GM12872 (cell line): ENCODE measurements around the gene ACAA1.

Experiments used
- TF ChIP-seq, protein P1 (sequence below): IDR thresholded peaks from 3 replicates; pipeline ENCODE4 v1.5.1; 2011; ENCODE audit warnings: low read depth, mild to moderate bottlenecking, low read length, moderate library complexity; ENCODE audit not compliant: insufficient read depth

Gene ACAA1

DNA sequence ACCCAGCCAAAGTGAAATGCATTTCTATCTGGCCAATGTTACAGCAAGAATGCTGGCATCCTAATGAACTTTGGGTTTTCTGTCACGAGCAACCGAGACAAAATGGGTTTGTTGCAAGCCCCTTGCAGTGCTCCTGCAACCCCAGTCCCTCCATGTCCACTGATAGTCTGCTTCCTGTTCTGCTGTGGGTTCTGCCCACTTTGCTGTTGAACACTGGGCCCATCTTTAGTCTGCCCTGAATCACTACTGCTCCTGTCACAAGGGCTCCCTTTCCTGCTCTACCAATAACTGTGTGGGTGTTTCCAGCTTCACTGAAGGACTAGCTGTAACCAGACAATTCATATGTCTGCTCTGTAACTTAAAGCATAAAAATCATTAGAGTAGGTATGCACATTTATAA, 15.7 kb upstream of the ACAA1 start:
- TF ChIP-seq, protein P1, sequence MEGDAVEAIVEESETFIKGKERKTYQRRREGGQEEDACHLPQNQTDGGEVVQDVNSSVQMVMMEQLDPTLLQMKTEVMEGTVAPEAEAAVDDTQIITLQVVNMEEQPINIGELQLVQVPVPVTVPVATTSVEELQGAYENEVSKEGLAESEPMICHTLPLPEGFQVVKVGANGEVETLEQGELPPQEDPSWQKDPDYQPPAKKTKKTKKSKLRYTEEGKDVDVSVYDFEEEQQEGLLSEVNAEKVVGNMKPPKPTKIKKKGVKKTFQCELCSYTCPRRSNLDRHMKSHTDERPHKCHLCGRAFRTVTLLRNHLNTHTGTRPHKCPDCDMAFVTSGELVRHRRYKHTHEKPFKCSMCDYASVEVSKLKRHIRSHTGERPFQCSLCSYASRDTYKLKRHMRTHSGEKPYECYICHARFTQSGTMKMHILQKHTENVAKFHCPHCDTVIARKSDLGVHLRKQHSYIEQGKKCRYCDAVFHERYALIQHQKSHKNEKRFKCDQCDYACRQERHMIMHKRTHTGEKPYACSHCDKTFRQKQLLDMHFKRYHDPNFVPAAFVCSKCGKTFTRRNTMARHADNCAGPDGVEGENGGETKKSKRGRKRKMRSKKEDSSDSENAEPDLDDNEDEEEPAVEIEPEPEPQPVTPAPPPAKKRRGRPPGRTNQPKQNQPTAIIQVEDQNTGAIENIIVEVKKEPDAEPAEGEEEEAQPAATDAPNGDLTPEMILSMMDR = no peak

- TF ChIP-seq, protein P1 = no peak
Observed at GRCh38 chr3:38151667-38152265, 14.8 kb upstream of the ACAA1 start.

DNA sequence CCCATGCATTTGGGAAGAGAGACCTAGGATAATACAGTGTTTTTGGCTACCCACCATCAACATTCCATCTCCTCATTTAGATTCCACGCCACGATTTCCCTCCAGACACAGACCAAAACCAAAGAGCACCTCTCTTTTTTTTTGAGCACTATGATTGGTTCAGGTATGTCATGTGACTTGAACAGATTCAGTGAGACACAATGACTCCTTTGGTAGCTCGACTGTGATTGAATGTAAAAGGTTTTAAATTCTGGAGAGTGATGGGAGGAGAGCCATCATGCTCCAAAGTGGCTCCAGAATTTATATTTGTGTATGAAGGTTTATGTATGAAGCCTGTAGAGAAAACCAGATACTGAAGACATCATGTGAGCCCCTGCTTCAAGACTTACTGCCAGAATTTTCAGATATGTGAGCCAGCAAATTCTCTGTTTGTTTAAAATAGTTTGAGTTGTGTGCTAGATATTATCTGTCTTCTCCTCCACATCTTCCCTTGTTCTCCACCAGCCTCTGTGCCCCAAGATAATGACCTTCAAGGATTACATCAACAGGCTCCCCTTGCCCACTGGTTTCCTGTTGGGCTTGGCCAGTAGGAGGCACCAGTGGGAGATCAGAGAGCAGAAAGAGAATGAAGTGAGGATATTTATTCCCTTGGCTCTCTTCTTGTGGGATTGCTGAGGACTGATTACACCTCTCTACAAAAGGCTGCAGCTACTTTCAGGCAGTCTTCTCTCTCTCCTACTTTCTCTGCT, 14.0 kb upstream of the ACAA1 start:
- TF ChIP-seq, protein P1 = peak; percentile 31; the same call in 1 of the 3 replicates

GRCh38 chr3:38149708-38150107, 12.8 kb upstream of the ACAA1 start:
- TF ChIP-seq, protein P1 = no peak

GRCh38 chr3:38148311-38148882, 11.5 kb upstream of the ACAA1 start:
- TF ChIP-seq, protein P1 = no peak

GRCh38 chr3:38147421-38147820, 10.5 kb upstream of the ACAA1 start:
- TF ChIP-seq, protein P1 = no peak

DNA sequence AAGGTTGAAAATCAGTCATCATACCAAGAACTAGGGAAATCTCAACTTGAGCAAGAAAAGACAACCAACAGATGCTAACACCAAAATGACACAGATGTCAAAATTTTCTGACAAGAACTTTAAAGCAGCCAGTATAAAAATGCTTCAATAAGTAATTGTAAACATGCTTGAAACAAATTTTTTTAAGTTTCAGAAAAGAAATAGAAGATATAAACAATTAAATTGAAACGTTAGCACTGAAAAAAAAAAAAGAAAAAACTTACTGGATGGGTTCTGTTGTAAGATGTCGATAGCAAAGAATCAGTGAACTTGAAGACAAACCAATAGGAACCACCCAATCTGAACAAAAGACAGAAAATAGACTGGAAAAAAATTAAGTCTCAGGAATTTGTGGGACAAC, 9.6 kb upstream of the ACAA1 start:
- TF ChIP-seq, protein P1 = no peak
